ENCODE measurements around the gene OPRL1.

The OPRL1 gene

GRCh38 chr20:64047046-64047389, 32.9 kb upstream of the OPRL1 start:
- H3K27ac Mint-ChIP-seq: no peak overlapping the region
- peaks cover 22% of the 10 kb centered on the region for H3K4me1 Mint-ChIP-seq
- no peak for TF ChIP-seq CTCF (IDR thresholded peaks at IDR 0.05)
- no peaks in the 10 kb centered on the region for H3K9me3 Mint-ChIP-seq
- no peaks in the 10 kb centered on the region for H3K36me3 Mint-ChIP-seq (ENCODE audit: low read depth)
- no peak for DNase-seq
- H3K4me3 Mint-ChIP-seq: no peak overlapping the region
- peaks cover 85% of the 10 kb centered on the region for H3K27me3 Mint-ChIP-seq (ENCODE audit: low read depth, poor library complexity)

DNA sequence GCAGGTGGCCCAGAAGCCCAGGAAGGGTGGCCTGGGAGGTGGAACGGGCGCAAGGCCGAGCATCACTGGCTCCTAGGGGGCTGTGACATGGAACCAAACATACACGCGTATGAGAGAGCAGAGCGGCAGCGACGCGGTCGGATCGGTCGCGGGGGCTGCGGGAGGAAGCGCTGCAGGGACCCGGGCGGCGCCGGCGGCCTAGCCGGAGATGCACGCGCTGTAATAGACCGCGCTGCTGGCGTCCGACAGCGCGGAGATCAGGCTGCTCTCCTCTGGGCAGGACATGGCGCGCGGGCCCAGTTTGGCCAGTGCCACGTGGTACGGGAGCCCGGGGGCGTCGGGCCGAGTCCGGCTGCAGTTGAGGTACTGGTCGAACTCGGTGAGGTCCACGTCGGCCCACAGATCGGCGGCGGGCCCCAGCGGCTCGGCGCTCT, 31.9 kb upstream of the OPRL1 start:
- DNase-seq: peak; percentile 56
- Mint-ChIP-seq H3K27me3 (ENCODE audit: low read depth, poor library complexity) (peaks cover 84% of the 10 kb centered on the region), H3K9me3 (no peaks in the 10 kb centered on the region), H3K4me3 (peak overlapping the region; percentile 28), H3K36me3 (ENCODE audit: low read depth) (no peaks in the 10 kb centered on the region), H3K27ac (no peak overlapping the region), H3K4me1 (peaks cover 22% of the 10 kb centered on the region)
- TF ChIP-seq CTCF (IDR thresholded peaks at IDR 0.05): no peak

DNA sequence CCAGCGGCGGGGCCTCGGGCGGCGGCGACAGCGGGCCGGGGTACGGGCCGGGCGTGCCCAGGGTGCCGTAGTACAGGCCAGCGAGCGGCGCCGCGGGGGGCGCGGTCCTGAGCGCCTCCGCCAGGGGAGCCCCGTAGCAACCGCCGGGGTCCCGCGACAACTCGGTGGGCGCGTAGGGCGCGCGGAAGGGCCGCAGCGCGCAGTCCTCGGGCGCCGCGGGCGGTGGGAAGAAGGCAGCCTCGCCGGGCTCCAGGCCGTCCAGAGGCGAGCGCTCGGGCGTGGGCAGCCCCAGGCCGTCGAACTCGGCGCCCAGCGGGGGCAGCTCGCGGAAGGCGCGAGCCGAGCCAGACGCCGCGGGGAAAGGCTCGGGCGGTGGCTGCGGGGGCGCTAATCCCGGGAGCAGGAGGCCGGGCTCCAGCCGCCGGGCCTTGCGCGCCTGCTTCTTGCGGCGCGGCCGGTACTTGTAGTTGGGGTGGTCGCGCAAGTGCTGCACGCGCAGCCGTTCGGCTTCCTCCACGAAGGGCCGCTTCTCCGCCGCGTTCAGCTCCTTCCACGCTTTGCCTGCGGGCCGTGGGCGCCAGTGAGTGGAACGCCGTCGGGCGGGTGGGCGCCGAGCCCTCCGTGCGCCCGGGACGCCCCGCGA, 31.4 kb upstream of the OPRL1 start:
- Mint-ChIP-seq H3K27me3 (ENCODE audit: low read depth, poor library complexity) (peaks cover 78% of the 10 kb centered on the region), H3K4me3 (no peak overlapping the region), H3K4me1 (peaks cover 28% of the 10 kb centered on the region), H3K27ac (no peak overlapping the region), H3K36me3 (ENCODE audit: low read depth) (no peaks in the 10 kb centered on the region), H3K9me3 (no peaks in the 10 kb centered on the region)
- no peak for TF ChIP-seq CTCF (IDR thresholded peaks at IDR 0.05)
- DNase-seq: peak; percentile 62

GRCh38 chr20:64049060-64049877, 30.6 kb upstream of the OPRL1 start, which contains the start of gene SOX18:
TSS of gene SOX18 (minus strand) at chr20:64049639. CDS start at chr20:64049516, 123 bp downstream.
- Mint-ChIP-seq H3K4me3 (peak within 1 kb of the TSS; percentile 54), H3K36me3 (ENCODE audit: low read depth) (no peaks in the 10 kb centered on the region), H3K9me3 (no peaks in the 10 kb centered on the region), H3K27me3 (ENCODE audit: low read depth, poor library complexity) (peaks cover 71% of the 10 kb centered on the region), H3K27ac (no peak within 1 kb of the TSS), H3K4me1 (peaks cover 35% of the 10 kb centered on the region)
- DNase-seq: peak; percentile 69
- no peak for TF ChIP-seq CTCF (IDR thresholded peaks at IDR 0.05)

DNA sequence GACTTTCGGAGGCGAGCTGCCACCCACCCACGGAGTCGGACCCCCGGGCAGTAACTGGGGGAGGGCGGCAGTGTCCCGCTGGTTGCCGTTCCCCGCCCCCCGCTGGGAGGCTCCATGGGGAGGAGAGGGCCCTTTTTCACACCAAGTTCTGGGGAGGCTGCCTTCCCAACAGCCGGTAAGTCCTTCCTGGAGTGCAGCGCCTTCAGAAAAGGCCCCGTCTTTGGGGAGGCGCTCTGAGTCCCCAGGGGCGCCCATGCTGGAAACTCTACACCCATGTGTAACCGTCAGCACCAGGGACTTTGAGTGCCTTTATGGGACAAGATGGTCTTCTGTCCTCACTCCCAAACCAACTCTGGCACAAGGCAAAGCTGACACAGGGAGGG, 30.0 kb upstream of the OPRL1 start:
- no peak for DNase-seq
- Mint-ChIP-seq H3K4me3 (peak overlapping the region; percentile 52), H3K36me3 (ENCODE audit: low read depth) (no peaks in the 10 kb centered on the region), H3K27me3 (ENCODE audit: low read depth, poor library complexity) (peaks cover 65% of the 10 kb centered on the region), H3K9me3 (no peaks in the 10 kb centered on the region), H3K27ac (no peak overlapping the region), H3K4me1 (peaks cover 40% of the 10 kb centered on the region)
- no peak for TF ChIP-seq CTCF (IDR thresholded peaks at IDR 0.05)
